DLD1 (cell line): ENCODE results near the gene TTC7B.

Experiments used
- in situ Hi-C: cut with HindIII; loops from 2 replicates; pipeline ENCODE4 v1.10.0; 2017; ENCODE audit warnings: low sequenced_read_pairs

Gene TTC7B

DNA sequence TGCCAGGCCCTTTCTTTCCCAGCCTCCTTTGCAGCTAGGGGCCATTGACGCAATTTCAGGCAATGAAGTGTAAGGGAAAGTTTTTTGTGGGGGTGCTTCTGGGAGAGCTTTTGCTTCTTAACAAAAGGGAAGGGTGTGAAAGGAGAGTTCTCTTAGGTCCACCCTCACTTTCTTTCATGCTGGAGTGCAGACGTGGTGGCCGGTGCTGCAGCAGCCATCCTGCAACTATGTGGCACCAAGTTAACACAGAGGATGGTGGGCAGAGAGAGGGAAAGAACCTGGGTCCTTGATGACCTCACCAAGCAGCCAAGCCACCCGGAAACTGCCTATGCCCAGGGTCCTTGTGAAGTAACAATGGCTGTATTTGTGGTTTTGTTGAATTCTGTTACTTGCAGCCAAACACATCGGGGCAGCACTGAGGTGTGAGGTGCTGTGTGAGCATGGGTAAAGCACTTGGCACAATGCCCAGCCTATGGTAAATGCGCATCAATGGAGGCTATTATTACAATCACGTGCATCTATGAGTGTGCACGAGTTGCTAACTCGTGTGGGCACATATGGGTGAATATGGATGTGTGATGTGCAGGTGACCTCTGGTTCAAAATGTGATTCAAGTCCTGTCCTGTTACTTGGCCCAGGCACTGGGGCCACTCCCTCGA, 296.8 kb downstream of the TTC7B start:
- in situ Hi-C loops: no loop called here

DNA sequence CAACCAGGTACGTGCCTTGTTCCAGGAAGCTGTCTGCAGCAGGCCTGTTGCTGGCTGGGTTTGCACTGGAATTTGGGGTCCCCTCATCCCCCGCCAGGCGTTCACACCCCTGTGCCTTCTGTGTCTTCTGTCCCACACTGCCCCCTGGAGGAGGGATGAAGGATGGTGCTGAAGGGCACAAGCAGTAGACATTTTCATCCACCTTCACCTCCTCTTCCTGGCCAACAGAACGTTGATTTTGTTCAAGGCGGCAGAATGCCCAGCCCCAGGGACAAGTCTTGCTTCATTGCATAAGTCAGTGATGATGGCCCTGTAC, 297.3 kb downstream of the TTC7B start:
- in situ Hi-C loops: no loop called here

DNA sequence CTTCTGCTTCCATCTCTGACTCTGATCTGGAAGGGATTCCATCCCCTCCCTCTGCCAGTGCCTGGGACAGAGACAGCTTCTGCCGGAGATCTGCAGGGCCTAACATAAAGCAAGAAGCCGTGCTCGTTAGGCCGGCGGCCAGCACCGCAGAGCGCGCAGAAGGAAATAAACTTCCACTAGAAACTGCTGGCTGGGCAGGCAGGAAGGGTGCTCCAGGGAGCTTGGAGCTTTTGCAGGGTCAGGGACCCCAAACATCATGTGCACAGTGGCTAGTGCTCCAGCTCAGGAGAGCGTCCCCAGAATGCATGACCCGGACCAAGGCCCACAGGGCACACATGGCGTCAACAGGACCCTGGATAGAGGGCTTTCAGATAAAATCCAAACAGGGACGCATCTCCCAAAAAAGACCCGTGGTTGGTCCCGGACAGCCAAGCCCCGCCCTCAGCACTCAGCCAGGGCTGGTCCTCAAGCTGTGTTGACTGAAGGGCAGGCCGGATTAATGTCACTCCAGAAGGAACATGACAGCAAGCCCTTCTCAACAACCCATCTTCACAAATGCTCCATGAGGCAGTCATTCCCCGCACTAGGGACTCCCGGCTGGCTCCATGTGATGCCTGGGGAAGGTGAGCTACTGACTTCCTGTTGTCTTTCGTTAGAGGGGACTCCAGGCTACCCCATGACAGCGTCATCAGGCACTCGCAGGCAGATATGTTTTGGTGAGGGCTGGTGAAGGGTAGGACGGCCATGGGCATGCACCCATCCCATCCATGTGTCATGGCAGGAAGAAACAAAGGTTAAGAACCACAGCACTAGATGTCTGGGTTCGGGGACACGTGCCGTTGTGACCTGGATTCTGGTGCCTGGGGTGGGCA, 297.9 kb downstream of the TTC7B start:
- in situ Hi-C loops: no loop called here

DNA sequence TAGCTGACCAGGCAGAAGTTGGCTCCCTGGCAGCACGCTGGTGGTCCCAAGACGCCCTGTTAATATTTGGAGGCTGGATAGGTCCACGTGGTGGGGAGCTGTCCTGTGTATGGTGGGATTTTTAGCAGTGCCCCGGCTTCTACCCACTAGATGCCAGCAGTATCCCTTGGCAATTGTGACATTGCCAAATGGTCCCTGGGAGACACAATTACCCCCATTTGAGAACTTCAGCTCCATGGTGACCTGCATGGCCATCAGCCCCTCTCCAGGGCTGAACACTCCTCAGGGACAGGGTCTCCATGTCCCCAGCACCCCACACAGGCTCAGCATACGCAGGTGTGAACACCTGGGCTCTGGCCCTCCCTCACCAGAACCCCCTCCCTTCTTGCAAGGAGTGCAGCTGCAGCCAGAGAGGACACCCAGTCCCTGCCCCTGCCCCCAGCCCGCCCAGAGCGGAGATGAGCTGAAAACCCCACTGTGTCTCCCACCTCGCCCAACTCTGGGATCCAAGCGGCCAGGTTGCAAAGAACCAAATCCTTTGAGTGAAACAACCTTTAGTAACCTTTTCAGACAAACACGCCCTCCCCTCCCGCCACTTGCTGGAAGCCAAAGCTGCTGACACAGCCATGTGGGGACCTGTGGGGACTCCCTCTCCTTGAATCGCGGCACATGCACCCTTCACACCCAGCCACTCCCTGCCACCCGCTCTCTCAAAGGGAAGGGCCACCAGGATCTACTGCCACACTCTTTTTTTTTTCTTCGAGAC, 299.0 kb downstream of the TTC7B start:
- in situ Hi-C loops: no loop called here

DNA sequence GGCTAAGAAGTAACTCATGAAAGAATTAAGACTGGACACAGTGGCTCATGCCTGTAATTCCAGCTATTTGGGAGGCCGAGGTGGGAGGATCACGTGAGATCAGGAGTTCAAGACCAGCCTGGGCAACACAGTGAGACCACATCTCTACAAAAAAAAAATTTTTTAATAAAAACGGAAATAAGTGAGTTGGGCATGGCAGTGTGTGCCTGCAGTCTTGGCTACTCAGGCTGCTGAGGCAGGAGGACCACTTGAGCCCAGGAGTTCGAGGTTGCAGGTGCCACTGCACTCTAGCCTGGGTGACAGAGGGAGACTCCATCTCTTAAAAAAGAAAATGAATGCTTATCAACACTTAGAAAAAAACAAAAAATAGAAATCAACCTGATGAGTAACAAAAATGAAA, 301.7 kb downstream of the TTC7B start:
- in situ Hi-C loops: no loop called here

DNA sequence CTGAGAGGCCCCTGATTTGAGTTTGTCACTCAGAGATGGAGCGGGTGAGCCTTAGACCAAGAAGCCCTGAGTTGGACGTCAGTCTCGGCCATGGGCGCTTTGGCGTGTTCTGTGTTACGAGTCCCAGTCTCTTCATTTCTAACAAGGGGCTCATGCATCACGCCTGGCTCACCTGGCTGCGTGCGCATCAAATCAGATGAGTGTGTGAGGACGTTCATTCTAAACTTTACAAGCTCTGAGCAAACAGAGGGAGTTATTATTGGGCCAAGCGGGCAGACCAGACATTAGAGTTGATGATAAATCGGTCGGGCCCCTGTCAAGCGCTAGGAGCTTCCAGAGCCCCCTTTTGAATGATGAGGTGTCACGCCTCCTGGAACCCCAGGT, 302.2 kb downstream of the TTC7B start:
- in situ Hi-C loops: no loop called here

DNA sequence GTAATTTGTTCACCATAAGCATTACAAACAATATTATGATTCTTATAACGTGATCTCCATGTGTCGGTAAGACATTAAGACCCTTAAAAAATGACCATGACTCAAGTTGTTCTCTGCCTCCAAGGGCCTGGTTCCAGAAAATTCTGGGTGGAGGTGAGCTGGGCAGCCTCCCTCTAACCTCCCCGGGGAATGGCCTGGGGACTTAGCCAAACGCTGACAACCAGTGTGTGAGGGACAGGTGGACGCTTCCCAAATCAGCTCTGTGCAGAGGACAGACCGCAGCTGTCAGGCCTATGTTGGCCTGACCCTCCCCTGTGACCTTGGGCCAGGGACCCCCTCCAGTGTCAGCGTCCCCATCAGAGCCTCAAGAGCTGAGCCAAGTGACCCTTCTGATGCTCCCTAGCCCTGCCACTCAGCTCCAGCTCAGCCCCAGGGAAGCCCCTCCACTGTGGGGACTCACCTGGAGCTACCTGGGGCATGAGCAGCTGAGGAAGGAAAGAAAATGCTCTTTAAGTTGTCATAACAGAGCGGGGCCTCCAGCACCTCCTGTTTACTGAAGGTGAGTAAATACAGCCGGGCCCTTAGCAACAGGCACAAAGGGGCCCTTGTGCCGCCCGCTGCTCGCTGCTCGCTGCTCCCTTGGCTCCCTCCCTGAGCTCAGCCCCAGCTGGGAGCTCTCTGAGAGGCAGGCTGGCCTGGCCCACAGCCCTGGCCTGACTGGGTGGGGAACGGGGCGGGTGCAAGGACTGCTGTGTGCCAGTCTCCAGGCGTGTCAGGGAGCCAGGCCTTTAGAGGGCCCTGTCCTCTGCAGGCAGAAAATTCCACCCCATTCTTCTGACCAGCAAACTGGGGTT, 302.8 kb downstream of the TTC7B start:
- in situ Hi-C loops: no loop called here

DNA sequence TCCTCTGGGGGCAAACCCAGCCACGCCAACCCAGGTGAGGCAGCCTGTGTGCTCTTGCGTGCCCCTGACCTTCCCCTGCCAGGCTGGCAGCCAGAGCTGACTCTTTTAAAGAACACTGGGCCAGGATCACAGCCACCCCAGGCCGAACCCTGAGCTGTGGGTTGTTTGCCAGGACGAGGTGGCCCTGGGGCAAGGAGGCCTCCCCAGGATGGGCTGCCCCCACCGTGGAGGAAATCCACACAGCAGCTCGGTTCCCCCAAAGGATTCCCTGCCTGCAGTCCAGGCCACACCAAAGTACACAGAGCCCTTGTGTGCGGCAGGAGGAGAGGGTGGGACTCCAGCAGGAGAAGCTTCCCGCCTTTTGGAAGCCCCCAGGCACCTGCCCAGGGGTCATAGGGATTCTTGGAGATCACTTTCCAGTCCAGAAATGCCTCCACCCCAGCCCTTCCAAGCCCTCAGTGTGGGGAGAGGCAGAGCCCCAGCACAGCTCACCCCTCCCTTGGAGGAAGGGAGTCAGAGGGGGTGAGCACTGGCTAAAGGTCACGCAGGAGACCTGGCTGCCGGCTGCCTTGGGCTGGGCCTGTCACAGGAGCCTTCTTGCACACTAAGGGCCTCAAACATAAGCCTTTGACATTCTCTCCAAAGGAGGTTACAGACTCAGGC, 303.8 kb downstream of the TTC7B start:
- in situ Hi-C loops: no loop called here

DNA sequence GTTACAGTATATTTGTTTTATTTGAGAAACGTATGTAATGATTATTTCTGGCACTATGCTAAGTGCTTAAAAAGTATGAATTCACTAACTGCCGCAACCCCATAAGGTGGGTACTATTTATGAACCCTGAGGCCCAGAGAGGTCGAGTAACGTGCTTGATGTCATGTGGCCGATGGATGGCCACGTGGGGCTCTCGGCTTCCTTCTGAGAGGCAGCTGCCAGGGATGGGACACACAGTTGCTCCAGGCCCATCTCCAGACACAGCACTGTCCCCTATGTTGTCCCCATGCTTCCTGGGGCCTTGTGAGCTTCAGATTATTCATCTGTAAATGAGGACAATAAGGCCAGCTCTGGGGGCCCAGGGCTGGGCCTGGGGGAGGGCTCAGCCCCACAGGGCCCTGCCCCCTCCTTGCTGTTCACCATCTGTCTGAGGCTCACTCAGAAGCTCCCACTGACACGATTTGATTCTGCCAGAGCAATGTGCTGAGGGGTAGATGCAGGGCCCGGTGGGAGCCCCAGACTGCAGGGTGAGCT, 304.4 kb downstream of the TTC7B start:
- in situ Hi-C loops: no loop called here

DNA sequence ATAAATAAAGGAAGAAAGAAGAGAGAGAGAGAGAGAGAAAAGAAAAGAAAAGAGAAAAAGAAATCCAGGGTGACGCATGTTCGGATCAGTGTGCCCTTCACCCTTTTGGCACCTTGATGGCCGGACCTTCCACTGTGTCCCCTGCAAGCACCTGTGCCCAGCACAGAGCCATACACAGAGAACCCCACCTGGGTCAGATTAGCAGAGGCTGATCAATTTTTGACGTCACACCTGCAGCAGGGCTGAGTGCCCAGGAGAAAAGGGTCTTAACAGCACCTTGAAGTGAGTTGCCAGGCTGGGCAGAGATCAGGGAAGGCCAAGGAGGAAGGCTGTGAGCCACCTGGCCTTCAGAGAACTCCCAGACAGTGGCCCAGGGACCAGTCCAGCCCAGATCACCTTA, 305.0 kb downstream of the TTC7B start:
- in situ Hi-C loops: no loop called here

DNA sequence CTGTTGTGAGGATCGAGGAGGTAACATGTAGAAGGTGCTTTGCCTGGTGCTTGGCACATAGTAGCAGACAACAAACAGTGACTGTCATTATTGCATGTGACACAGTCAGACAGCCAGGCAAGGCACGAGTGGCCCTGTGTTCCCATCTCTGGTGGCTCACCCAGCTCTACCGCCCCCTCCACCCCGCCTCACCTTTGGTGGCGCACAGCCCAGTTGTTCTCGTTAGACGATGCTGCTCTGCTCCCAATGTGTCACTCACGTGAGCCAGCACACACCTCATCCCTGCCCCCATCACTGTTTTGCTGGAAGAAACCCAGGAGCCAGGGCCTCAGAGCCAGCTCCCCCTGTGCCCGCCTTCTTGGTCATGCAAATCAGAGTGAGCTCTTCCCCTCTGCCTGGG, 306.1 kb downstream of the TTC7B start:
- in situ Hi-C loops: no loop called here

DNA sequence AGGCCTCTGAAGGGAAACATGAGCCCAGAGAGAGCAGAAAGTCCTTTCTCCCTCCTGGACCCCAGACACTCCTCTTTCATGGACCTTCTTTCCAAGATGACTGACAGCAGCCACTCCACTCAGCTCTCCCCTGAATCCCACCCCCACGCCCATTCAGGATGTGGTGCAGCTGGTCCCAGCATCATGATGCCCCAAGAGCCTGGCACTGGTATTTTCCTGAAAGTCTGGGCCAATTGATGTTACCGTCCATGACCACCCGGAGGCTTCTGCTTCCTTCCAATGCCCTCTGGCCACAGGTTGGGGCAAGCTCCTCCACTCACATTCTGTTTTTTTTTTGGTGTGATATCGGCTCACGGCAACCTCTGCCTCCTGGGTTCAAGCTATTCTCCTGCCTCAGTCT, 306.8 kb downstream of the TTC7B start:
- in situ Hi-C loops: no loop called here

DNA sequence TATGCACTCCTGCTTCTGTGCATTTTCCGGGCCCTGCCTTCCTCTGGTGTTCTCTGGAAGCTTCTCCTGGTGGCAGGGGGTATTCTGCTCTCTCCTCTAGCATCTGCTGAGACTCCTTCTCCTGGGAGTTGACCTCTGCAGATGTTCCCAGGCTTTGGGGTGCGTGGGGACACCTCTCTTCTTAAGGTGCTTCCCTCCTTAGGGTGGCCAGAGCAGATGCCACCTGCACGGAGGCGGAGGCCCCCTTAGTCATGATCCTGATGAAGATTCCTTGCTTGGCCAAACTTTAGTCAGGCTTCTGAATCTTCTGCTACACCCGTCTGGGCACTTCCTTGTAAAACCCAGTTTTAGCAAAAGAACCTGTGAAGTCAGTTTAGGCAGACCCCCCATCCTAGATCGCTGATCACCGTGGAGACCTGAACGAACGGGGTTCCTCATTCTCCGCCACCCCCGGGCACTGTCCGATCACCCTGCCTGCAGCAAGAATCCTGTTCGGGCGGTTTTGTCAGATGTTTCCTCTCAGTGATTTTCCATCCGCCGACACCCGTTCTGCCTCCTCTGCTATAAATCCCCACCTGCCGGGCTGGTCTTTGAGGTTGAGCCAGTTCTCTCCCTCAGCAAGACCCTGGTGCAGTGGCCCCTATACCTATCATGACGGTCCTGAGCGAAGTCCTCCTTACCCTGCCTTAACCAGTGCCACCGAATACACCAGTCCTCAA, 307.5 kb downstream of the TTC7B start:
- in situ Hi-C loops: no loop called here

DNA sequence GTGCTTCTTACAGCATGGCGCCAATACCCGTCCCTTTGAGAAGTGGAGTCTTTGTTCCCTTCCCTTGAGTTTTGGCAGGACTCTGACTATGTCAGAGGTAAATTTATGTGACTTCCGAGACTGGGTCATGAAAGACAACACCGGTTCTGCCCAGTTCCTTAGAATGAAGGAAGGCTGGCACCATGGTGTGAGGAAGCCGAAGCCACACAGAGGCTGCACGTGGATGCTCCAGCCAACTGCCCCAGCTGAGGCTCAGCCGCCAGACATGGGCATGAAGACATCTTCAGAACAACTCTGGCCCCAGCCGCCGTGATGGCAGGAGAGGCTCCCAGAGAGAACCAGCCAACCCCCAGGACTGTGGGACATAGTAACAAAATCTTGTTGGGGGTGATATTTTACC, 308.2 kb downstream of the TTC7B start:
- in situ Hi-C loops: no loop called here

DNA sequence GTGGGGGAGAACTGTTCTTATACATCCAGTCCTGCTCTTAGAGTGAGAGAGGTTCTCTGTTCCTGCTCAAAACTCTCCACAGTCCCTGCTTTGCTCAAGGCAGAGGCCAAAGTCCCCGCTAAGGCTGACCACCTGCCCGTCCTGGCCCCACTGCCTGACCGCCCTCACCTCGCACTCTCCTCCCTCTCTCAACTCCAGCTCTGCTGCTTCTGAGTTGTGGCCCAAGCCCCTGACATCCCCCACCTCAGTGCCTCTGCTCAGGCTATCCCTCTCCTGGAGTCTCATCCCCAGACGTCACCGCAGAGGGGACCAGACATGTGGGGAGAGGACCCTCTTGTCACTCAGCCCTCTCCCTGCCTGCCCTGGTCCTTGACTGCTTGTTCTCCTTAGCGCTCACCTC, 308.8 kb downstream of the TTC7B start:
- in situ Hi-C loops: no loop called here

DNA sequence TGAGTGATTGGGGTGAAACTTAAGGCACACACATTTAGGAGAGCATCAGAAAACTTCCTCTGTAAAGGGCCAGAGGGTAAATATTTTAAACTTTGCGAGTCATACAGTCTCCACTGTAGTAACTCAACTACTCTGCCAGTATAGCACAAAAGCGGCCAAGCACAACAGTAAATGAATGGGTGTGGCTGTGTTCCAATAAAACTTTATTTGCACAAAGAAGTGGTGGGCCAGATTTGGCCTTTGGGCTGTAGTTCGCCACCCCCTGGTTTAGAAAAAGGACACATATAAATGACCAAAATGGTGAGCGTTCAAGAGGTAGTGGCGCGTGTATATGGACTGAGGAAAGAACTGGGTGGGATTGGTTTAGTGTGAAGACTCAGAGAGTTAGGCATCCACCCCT, 309.5 kb downstream of the TTC7B start:
- in situ Hi-C loops: no loop called here

DNA sequence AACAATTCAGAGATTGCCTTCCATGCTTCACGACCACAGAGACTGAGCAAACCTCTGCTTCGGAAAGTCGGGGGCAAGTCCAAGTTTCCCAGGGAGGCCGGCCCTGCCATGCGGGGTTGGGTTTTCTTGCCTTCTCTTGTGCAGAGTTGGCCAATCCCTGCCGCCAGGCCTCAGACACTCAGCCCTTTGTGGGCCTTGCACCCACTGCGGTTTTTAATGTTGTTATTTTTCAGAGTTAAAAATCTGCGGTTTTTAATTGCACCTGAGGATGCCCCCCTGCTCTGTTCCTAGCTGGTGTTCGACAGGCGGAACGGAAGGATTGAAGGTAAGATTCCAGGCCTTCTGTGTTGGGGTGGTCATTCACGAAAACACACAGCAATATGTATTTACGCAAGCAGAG, 310.7 kb downstream of the TTC7B start:
- in situ Hi-C loops: no loop called here

DNA sequence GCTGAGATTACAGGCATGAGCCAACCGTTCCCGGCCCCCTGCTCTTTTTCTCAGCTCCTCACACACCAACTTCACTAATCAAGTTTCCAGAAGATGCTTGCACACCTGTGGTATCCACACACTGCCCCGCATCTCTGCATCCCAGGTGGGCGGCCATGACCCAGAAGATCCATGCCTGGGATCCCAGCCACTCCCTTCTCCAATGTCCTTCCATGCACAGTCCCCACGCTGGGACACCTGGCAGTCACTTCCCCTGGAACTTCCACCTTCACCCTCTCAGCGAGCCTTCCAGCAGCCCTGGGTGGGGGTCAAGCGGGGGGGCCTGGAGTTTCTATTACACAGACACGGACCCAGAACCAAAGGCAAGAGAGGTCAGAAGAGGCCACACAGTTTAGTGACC, 311.6 kb downstream of the TTC7B start:
- in situ Hi-C loops: no loop called here

DNA sequence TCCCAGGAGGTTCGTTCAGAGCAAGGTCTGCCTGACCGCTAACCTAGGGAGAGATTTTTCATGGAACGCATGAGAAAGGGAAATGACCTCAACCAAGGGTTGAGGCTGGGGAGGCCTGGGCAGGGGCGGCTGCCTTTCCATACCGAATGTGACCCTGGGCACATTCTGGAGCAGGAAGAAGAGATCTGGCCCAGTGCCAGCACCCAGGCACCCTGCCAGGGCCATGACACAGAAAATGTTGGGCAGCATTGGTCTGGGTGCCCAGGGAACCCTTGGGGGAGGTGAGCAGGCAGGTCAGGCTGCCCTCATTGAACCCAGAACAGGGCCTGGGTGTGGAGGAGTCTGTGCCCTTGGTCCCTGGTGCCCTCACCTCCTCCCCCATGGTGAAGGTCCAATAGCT, 312.6 kb downstream of the TTC7B start:
- in situ Hi-C loops: no loop called here

DNA sequence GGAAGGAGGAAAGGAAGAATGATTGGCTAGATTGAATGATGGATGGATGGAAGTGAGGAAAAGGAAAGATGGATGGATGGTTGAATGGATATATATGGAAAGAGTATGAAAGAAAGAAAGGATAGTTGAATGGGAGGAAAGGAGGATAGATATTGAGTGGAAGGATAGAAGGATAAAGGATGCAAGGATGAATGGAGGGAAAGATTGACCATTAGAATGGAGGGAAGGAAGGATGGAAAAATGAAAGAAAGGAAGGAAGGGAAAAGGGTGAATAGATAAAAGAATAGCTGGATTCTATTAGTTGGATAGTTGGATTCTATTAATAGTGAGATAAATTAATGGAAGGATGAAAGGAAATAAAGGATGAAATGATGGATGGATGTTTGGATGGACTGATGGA, 313.5 kb downstream of the TTC7B start:
- in situ Hi-C loops: no loop called here
